NCI-H526 treated with DMSO at 0.1 percent for 48 hours (cell line): ENCODE measurements around the gene NID2.

Experiments used
- DNase-seq: peaks from one replicate; lab custom pipeline; 2025; lab: John Stamatoyannopoulos, UW

Gene NID2

DNA sequence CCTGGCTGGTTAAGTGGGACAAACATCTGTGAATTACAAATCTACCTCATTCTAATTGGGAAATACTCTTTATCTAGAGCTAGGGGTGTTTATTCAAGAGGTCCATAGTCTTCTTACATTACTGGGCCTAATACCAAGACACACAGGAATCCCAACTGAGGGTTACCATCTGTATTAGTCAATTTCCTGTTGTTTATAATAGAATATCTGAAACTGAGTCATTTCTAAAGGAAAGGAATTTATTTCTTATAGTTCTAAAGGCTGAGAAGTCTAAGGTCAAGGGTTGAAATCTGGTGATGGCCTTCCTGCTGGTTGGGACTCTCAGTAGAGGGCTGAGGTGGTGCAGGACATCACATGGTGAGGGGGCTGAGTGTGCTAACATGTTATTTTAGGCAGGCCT, 43.5 kb downstream of the NID2 start:
- DNase-seq, result no peak

DNA sequence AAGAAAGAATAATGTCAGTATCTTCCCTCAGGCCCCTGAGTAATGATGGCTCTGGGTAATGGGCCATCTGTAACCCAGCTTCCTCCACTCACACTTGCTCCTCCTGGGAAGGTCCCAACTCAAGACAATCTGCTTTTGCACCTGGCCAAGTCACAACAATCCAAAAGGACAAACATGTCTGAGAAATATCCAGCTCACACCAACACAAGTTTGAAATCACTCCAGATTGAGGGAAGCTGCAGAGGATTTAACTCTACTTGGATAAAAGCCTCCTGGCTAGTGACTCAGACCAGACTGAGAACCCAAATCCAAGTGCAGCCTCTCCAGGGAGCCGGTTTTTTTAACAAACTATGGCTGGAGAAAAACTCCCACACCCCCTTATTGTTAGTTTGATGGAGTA, 45.3 kb downstream of the NID2 start:
- no peak for DNase-seq

DNA sequence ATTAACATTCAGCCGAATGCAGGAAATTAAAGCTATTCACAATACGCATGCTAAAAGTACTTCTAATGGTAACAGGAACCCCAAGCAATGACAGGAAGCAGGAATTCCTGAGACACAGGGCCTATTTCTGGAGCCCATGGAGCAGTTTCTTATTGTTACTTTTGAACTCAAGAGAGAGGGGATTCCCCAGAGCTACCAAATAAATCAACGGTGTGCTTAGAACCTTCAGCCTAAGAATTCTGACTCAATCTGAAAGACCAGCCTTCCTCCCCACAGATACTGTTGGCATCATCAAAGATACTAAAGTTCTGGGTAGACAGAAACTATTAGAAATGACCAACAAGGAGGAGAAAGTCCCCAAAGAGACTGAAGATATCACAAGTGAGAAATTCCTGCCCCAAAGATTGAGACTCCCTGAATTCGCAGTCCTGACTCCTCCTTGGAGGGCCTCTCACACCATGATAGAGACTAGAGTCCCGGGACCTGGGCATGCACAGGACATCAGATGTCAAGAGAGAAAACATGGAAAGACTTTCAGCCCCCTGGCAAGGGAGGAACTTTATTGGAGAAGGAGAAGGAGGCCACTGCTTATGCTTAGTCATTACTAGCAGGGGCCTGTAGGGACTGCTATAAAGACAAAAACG, 46.8 kb downstream of the NID2 start:
- DNase-seq, result no peak

DNA sequence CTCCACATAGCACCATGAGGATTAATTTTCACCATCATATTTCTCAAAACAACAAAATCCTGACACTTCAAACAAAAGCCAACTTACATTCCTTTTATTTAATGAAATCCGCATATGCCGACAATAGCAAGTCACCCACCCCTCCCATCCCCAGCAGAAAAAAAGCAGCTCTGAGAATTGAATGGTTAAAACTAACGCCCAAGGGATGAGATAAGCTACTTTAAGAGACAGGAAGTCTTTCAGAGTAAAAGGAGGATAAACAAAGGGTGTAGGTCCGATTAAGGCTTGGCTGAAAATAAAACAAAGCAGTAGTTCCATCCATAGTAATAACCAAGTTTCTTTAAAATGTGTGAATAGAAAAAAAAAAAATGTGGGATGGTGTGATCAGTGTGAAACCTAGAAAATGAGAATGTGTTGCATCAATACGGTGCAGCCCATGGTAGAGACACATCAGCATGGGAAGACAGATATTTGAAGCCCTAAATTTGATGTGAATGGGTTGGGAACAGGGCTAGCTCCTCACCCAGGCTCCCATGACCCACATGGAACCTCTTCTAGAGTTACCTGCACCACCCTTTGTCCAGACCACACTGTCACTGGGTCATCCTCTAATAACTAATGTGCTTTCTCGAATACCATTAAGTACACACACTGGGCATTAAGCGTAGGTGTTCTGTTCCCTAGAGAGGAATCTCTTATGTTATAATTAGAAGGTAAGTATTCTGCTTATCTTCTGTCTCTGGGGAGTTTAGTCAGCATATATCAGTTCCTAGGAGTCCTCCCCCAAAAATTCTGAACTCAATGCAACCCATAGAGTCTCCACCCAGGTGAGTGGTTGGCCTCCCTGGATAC, 47.8 kb downstream of the NID2 start:
- DNase-seq, result no peak

DNA sequence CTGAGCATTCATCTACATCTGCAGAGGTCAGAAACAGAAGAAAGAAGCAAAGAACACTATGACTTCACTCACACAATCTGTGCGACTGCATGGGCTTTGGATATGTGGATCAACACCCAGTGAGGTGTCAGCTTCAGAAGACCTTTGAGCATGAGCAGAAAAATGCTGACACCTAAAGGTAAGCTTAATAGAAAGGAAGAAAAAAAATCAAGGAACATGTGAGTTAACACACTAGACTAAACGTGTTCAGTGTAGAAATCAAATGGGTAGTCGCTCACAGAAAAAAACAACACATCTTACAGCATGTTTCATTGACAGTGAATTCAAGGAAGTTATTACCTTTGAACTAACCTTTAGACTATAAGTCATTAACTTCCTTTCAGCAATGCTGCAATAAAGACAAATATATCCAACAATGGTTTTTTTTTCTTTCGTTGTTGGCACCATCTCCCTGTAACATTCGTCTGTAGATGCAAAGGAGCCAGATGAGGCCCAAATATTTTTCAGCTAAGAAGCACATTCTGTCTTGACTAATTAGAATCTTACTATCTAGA, 48.6 kb downstream of the NID2 start:
- no peak for DNase-seq

DNA sequence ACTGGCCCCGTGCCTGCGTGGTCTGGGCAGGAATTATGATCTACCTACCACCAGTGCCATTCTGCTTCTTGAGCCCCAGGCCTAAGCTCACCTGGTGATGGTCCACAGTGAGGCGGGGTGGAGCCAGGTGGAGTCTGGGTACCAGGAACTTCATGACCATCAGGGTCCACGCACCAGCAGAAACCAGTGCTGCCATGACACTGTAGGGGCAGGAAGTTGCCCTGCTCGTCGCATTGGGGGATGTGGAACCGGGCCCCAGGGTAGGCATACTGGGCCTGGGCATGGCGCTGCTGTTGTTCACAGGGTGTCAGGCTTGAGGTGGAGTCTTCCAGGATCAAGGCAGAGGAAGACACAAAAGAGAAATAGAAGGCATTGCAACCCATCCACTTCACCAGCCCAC, 49.9 kb downstream of the NID2 start:
- DNase-seq, result no peak

DNA sequence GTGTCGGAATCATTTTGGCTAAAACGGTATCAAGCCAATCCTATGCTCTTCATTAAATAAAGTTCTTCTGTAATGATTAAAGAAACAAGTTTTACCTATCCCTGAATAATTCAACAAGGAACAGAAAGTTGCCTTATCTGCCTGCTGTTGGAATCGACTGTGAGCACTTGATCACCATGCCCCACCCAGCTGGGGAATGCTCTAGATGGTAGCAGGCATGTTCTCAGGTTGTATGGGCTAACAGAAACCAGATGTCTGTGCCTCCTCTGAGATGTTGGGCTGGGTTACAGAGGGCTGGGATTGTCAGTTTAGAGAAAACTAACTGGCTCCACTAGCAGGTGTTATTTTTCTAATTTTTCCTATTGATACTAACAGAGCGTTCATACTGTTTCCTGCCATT, 50.6 kb downstream of the NID2 start:
- DNase-seq, result no peak

DNA sequence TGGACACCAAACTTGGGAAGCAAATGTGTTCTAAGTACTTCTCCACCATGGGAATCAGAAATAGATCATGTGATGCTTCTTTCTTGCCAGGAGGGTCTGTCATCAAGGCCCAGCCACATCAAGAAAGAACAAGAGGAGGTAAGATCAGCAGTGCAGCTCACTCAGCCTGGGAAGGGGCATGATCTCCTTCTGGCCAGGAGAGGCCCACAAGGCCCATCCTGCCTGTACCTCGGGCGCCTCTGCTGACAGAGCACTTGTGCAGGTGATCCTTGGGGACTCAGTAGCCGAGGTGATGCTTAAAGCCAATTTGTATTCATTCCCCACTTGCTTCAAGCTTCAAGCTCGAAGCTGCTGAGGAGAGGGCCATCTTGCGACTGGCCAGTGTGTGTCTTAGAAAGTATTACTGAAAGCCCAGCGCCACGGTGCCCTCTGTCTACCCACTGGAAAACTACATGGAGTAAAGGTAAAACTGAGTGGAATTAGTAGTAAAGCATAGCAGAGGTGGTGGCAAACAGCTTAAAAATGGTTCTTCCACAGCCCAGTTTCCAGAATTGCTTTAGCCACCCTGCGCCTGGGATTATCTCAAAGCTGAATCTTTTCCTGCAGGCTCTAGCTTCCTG, 53.3 kb downstream of the NID2 start:
- DNase-seq, result no peak

DNA sequence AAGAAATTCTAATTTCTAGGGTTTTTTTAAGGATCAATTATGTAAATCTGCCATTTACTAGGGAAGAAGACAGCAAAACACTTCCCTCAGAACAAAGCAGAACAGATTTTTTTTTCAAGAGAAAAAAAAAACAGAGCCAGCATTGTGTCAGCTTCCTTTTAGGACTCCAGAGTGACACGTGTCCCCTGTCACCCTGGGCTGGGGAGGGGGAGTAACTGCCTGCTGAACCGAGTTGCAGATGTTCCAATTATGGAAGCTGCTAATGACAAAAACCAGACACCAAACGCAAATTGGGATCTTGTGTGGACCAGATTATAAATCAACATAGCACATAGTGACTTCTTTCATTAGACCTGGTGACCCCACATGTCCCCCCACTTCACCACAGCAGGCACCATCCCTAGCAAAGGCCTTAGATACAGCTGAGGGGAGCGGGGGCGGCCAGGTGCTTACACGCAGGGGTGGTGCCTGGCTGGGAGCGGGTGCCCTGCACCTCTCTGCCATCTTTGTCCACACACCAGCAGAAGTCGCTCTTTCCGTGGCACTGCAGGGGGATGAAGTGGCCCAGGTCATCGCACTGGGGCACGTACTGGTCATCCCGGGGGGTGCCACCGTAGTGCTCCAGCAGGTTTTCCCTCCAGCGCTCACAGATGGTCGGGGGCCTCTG, 54.1 kb downstream of the NID2 start:
- no peak for DNase-seq

DNA sequence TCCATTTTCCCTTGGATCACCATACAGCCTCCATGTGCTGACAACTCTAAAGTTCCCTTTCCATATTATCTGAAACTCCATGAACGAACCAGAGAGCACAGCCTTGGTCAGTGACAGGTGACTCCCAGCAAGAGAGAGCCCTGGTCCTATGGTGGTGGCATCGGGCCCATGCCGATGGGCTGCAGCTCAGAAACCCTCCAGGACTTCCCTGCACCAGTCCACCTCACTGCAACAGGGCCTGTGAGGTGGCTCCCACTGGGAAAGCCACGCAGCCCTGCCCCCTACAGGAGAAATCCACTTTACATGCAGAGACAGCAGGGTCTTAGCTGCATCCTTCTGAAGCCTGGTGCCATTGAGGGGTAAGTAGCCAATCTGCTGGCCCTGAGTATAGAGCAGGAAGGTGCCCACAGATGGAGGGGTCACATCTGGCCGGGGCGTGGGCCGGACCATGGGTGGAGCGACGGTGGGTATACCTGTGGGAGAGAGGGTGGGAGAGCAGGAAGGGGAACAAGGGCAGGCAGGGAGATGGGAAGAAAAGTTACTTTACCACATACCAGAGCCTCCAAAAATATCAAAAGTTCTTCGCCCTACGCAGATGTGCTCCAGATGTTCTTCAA, 54.8 kb downstream of the NID2 start:
- no peak for DNase-seq

DNA sequence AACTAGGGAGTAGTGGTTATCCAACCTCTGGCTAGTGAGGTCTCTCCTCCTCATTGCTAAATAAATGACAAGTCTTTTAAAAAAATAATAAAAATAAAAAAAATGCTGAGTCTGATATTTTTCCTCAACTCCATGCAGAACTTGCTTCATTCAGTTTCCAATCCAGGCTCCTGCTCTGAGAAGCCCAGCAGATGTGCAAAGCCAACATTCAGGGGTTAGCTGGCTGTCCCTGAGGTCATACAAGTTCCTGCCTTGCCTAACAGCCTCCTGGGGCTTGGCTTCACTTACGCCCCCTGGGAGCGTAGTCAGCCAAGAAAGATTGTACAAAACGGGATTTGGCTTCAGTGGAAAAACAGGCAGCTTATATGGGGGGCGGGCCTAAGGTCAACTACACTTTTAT, 56.2 kb downstream of the NID2 start:
- no peak for DNase-seq

DNA sequence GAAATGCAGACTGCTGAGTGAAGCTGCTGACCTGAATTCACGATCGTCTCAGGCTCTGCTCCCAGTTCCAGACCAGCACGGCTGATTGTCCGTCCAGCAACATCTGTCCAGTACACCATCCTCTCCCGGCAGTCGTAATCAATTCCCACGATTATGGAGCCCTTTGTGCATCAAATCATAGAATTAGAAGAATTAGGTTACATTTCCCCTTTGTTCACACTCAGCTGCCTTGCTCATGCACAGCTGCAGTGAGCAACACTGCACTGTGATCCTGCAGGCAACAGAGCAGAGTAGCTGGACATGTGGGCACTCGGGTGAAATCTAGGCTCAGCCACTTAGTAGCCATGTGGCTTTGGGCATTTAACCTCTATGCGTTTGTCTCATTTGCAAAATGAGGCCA, 57.3 kb downstream of the NID2 start:
- DNase-seq, result no peak

DNA sequence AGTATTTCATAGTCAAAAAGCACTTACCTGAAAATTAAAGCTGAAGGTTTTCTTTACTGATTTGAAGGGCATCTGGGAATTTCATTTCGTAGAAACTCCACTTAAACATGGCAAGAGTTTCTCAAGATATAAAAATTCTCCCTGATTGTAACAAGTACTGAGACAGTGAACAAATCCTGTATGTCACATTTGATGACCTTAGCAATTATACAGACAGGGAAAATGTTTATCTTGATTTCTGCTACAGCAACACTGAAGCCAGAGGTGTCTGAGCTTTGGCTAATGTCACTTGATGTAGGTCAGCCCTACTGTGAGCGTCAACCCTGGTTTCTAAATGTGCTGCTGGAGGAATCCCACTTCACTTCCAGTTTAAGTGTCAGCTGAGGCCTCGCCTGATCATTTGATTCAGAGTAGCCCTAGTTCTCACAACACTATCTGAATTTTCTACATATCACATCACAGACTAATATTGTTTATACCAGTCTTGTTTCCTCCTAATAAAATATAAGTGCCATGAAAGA, 58.6 kb downstream of the NID2 start:
- DNase-seq, result no peak

DNA sequence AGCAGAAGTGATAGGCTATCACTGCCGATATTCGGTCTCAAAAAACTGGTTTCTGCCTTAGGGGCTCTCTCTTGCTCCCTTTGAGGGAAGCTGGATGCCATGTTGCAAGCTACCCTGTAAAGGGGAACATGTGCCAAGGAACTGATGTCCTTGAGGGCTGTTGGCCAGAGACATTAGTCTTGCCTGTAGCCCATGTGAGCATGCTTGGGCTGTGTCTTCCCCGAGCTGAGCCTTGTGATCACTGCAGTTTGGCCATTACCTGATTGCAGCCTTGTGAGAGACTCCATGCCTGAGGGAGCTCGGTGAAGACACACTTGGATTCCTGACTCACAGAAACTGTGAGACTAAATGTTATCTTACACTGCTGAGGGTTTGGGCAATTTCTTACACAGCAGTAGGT, 60.7 kb downstream of the NID2 start:
- DNase-seq, result no peak

DNA sequence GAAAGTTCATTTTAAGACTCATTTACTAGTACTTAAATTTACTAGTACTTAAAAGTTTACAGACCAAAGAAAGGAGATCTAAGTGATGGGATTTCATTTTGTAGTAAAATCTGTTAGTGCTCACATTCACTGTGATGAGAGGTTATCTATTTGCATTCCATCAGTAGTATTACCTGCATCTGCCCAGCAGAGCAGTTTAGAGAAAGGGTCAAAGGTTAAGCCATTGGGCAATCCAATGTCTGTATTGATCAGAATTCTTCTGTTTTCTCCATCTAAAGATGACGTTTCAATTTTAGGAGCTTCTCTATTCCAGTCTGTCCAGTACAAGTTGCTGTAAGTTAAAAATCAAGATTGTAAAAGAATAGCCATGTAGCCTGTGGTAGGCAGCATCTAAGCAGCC, 61.2 kb downstream of the NID2 start:
- no peak for DNase-seq

DNA sequence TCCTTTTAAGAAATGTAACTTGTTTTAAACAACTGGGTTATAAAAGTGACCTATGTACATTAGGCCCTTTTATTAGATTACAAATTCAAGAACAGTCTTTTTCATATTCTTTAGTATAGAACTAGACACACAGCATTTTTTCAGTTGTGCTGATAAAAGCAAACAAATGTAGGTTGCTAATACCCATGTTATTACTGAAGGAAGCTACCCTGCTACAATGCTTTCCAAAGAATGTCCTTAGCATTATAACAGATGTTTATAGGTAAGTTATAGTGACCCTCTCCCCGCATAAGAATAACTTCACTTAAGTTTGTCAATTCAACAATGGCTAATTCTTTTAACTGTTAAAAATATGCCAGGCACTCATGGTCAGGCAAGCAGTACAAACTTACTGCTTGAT, 61.6 kb downstream of the NID2 start:
- no peak for DNase-seq

DNA sequence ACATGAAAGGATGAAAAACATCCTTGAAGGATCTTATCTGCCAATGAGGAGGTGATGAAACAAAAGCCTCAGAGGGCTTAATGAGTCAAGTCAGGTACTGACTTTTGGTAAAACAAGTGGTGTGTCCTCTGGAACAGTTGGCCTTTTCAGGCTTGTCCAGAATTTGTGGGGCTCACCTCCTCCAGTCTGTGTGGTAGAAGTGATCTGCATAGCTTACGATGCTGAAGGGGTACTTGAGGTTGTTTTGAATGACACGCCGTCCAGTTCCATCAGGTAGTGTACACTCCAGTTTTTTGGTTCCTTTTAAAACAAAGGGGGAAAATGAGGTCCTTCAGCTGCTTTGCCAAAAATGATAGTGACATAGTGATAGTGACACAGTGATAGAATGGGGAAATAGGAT, 62.5 kb downstream of the NID2 start:
- DNase-seq, result no peak

DNA sequence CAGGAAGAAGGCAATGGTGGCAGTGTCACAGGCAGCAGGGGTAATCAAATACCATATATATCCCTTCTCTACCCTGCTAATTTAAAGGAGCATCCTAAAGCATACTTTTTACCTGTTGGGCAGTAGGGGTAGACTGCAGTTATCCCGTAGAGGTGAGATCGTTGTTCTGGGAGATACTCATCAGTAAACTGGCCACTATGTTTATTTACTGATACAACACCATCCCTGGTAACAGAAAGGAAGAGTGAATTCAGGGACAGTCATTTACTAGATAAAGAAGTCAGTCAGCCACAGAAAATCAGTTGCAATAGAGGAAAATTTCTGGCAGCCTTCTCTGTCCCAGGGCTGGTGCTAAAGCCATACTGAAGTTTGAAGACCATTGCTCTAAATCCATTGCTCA, 63.2 kb downstream of the NID2 start:
- DNase-seq, result no peak

DNA sequence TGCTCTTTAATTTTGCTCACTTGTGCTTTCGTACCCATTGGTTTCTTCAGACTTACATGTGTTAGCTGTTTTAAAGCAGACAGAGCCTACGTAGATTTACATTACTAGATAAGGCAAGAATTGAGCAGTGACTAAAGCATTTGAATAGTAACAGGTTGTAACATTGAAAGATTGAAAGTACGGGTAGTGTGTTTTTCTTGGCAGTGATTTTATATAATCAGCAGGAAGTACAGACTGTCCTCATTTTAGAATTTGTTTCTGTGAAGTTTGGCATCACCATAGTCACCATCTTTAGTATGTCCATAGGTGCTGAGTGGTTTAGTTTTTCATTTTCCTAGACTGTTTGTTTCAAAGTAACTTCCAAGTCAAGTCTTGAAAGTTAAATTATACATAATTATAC, 65.5 kb downstream of the NID2 start:
- no peak for DNase-seq

DNA sequence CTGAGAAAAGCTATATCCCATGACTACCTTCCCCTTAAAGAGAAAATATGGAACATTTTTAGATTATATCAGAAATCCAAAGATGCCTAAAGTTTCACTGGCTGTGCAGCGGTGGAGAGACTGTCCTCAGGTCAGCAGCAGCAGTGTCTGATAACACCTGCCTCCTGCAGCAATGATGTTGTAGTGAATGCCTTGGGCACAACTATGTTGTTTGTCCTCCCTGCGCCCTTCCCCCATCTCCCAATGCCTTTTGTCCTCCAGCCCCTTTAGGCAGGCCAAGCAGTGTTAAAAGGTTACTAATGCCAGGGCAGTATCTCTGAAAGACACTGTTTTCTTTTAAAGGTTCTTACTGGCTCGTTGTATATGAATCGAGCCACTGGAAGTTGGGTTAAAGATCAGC, 66.3 kb downstream of the NID2 start:
- no peak for DNase-seq

DNA sequence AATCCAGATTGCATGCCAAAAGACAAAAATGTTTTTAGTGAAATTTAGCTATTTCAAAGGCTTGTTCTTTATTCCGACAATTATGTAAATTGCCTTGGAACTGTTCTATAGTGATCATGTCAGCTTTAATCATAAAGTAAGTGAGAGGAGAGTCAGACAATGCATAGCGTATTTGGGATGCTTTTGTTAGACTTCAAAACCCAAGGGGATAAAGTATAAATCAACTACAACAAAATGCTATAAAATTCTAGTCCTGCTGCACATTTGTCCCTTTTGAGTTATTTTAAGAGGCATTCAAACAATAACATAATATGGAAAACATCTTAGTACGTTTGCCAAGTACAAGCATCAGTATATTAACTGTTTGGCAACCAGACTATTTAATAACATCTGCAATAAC, 68.2 kb downstream of the NID2 start:
- DNase-seq, result no peak

DNA sequence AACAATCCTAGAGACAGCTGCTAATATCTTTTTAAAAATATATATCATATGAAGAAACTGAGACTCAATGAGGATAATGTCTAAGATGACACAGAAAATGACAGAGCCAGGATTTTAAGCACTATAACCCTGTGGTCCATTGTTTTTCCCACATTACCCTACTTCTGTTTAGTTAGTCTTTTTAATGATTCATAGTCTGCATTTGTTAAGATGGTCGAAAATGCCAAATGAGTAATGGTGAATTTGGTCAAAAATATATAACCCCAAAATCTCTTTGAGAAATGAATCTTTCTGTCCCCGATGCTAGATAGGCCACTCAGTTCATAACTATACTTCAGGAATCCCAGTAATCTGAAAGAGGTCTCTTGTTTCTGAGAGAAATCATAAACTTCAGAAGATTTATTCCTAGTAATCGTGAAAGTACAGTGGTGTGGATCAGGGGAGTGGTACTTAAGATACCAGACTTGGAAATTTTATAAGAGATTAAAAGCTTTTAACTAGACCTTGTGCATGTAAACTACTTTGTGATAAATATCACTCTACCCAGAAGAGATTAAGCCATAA, 68.8 kb downstream of the NID2 start:
- no peak for DNase-seq
